Heart right ventricle (tissue), 16 donors: Measurements from ENCODE around the gene CCL14. TPM values are rescaled to one million over a fixed set of nuclear protein-coding genes. Genes with fewer than 3 reads are reported as not detected.

ENCODE experiments used
- ATAC-seq, 8 donors: fragments of 200-7000 bp; cut with Tn5 transposase; one replicate each; pipeline ENCODE4 v1.9.1; 2020; ENCODE audit warnings: mild to moderate bottlenecking in 8 of 8, moderate library complexity in 8 of 8, moderate number of reproducible peaks in 1 of 8
- DNase-seq, 2 donors: peaks; one replicate each; pipeline ENCODE4 v3.0.0-alpha.2; 2020
- H3K27ac ChIP-seq, 10 donors: fragments of 200-600 bp; sonication (generic) in 2 of 10; one replicate each; pipeline versions ENCODE4 v1.5.0 to v1.8.0; 2020 to 2022; ENCODE audit warnings: mild to moderate bottlenecking in 3 of 10
- H3K27me3 ChIP-seq, 7 donors: fragments of 200-600 bp; one replicate each; pipeline ENCODE4 v1.8.0; 2021 to 2022; ENCODE audit warnings: mild to moderate bottlenecking in 2 of 7
- H3K36me3 ChIP-seq, 9 donors: fragments of 200-600 bp; sonication (generic) in 1 of 9; one replicate each; pipeline versions ENCODE4 v1.5.0 to v1.8.0; 2020 to 2022; ENCODE audit warnings: mild to moderate bottlenecking in 2 of 9
- H3K4me1 ChIP-seq, 9 donors: fragments of 200-600 bp; sonication (generic) in 1 of 9; one replicate each; pipeline versions ENCODE4 v1.5.0 to v1.8.0; 2020 to 2022; ENCODE audit warnings: mild to moderate bottlenecking in 4 of 9
- H3K4me3 ChIP-seq, 10 donors: fragments of 200-600 bp; sonication (generic) in 2 of 10; one replicate each; pipeline versions ENCODE4 v1.5.0 to v1.8.0; 2020 to 2022; ENCODE audit warnings: mild to moderate bottlenecking in 7 of 10, moderate library complexity in 2 of 10
- H3K9me3 ChIP-seq, 11 donors: fragments of 200-600 bp in 10 of 11; sonication (generic) in 2 of 11; one replicate each; pipeline versions ENCODE4 v1.5.0 to v1.8.0; 2013 to 2022; ENCODE audit warnings: mild to moderate bottlenecking in 2 of 11, control low read depth in 1 of 11, moderate library complexity in 1 of 11
- WGBS, 2 donors: extraction: QIAGEN DNeasy Blood & Tissue Kit; methylation state at CpG; one replicate each; pipeline ENCODE4 v1.1.7; 2013; ENCODE audit warnings: inconsistent platforms in 1 of 2; 5-methylcytosine and 5-hydroxymethylcytosine counted together
- intact Hi-C, 10 donors: fragments of 100-400 bp; cut with DNase I; formaldehyde crosslinking; loops; one replicate each; pipeline versions ENCODE4 v1.11.1 to v1.14.2; 2022
- polyA plus RNA-seq, 2 donors: library from polyadenylated mRNA; stranded (reverse); fragments of 200-250 nt; gene quantifications; one replicate each; pipeline ENCODE4 v1.2.3, GENCODE V29; 2013
- total RNA-seq, 10 donors: library from RNA; stranded (reverse); fragmentation: NEBNext Ultra II Directional in 3 of 10; extraction: Animal tissue kit (Norgen Biotek cat#: 25700) in 3 of 10; gene quantifications; one replicate each; pipeline versions ENCODE4 v1.2.1 to v1.2.4, GENCODE V29; 2021 to 2023
- TF ChIP-seq, protein P1 (sequence below), 9 donors: fragments of 200-600 bp; sonication (generic) in 2 of 9; IDR thresholded peaks; one replicate each; pipeline versions ENCODE4 v1.5.0 to v1.8.0; 2021 to 2022; ENCODE audit warnings: antibody characterized with exemption in 9 of 9, mild to moderate bottlenecking in 5 of 9, moderate library complexity in 1 of 9
- donor health status: Arrhythmogenic right ventricular cardiomyopathy.
- donor health status: ischemic (EF 13 %, LVEDD 7.1; RV severe dilation, severe dysfunction).
- donor health status: healthy with polysubstance abuse.
- donor health status: DM: no; HTN: yes; CAD: no.
- donor health status: DM: no; HTN: no; CAD: no.
- donor health status: ischemic (EF 25% LVEDD 6.9; RV normal size, moderate dysfunction).
- donor health status: ischemic (EF 25% LVEDD 5.7; RV mildly dilated, moderate dysfunction).
- donor health status: healthy.
- donor health status: DM: yes; HTN: yes; CAD: no.
- donor health status: Ischemic cardiomyopathy.
- donor health status: ischemic (EF 35%, LVEDD 5.7; RV mildly dilated, moderate dysfunction).
- donor health status: nonischemic (EF 11% LVEDD 7.7; RV severe dilation, severe dysfunction).
- donor health status: DM: yes; HTN: yes; CAD: no.
- donor health status: PGD.
- donor health status: ischemic (EF 29% LVEDD 5.4; RV normal size, mild dysfunction).
- donor health status: nonischemic (EF 23%, LVEDD 6.1; RV moderate dilation, normal function).

Gene CCL14
- total and polyA plus RNA-seq, 12 donors: 1.0 to 77.3 (median 5.6) TPM

DNA sequence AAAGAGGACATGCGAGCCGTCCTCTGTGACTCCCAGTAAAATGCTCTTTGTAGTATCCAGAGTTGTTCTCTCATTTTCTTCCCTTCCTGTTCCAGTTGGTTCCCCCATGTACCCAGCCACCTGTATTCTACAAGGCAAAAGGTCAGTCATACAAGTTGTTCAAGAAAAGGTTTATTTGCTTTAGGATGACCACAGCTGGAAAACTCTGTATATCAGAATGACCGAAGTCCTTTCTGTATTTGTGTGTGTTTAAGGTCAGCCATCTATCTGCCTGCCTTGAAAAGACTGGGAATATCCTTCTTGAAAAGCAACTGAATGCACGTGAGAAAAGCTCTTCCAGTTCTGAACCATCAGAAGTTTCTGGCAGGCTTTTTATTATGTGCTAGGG lies 13.6 kb downstream of the CCL14 start:
- Histone ChIP-seq H3K27ac (peak overlapping the region in 5 of 10 donors; percentile 8 to 63 (median 12)), H3K36me3 (no peaks in the 10 kb centered on the region), H3K4me1 (peaks cover 0 to 43% (median 16%) of the 10 kb centered on the region in 9 donors), H3K27me3 (peaks cover 0 to 5% (median 0%) of the 10 kb centered on the region in 7 donors), H3K4me3 (no peak overlapping the region), H3K9me3 (no peaks in the 10 kb centered on the region)
- 76 to 83% methylated on average over 4 of the region's 4 CpGs for WGBS, 2 donors
- intact Hi-C loops: loop anchor here in 7 of 10 donors (5.0 to 10.0 kb wide), 5 partner anchors 92 to 509 kb away; partner anchors contain the start of gene CCL18 (in 1 of the 7)
- DNase-seq (no peak), ATAC-seq (no peak)
- TF ChIP-seq, protein P1, sequence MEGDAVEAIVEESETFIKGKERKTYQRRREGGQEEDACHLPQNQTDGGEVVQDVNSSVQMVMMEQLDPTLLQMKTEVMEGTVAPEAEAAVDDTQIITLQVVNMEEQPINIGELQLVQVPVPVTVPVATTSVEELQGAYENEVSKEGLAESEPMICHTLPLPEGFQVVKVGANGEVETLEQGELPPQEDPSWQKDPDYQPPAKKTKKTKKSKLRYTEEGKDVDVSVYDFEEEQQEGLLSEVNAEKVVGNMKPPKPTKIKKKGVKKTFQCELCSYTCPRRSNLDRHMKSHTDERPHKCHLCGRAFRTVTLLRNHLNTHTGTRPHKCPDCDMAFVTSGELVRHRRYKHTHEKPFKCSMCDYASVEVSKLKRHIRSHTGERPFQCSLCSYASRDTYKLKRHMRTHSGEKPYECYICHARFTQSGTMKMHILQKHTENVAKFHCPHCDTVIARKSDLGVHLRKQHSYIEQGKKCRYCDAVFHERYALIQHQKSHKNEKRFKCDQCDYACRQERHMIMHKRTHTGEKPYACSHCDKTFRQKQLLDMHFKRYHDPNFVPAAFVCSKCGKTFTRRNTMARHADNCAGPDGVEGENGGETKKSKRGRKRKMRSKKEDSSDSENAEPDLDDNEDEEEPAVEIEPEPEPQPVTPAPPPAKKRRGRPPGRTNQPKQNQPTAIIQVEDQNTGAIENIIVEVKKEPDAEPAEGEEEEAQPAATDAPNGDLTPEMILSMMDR (IDR thresholded peaks at IDR 0.05): no peak

DNA sequence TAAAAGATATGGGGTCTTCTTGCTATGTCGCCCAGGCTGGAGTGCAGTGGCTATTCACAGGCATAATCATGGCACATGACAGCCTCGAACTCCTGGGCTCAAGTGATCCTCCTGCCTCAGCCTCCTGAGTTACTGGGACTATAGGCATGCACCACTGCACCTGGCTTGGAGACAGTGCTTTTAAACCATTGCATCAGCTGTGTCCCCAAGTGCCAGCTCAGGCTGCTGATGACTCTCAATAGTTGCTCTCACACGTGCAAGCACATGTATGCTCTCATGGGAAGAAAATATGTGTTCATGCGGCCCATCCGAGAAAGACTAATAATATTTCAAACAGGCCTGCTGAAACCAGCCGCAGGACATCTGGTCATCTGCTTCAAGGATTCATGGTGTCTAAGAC lies 14.0 kb downstream of the CCL14 start:
- ATAC-seq (no peak), DNase-seq (no peak)
- no peaks in the 10 kb centered on the region for H3K9me3 ChIP-seq
- H3K27me3 ChIP-seq: peaks cover 0 to 5% (median 0%) of the 10 kb centered on the region in 7 donors
- no peak overlapping the region for H3K4me3 ChIP-seq
- 81 to 88% methylated on average over 6 of the region's 6 CpGs for WGBS, 2 donors
- H3K36me3 ChIP-seq: no peaks in the 10 kb centered on the region
- TF ChIP-seq, protein P1 (IDR thresholded peaks at IDR 0.05): no peak
- peaks cover 0 to 43% (median 16%) of the 10 kb centered on the region in 9 donors for H3K4me1 ChIP-seq
- peak overlapping the region in 3 of 10 donors; percentile 12 to 63 (median 38) for H3K27ac ChIP-seq
- intact Hi-C loops: loop anchor here in 7 of 10 donors (5.0 to 10.0 kb wide), 5 partner anchors 92 to 510 kb away; partner anchors contain the start of gene CCL18 (in 1 of the 7)

DNA sequence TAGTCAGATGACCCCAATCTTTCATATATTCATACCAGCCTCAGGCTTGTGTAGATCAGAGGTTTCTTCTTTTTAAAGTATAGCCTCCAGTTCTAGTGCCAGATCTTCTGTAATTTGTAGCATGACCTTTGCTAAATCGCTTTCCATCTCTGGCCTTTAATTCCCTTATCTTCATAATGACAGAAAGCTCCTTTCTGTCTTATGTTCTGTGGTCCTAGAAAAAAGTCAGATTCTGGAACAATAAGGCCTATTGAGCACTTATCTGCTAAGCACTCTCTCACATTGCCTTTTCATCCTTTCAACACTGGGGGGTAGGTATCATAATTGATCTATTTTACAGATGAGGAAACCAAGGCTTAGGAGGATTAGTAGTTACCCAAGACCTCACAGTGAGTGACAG lies 14.5 kb downstream of the CCL14 start:
- H3K27ac ChIP-seq: no peak overlapping the region
- 78 to 81% methylated on average over 1 of the region's 1 CpG for WGBS, 2 donors
- peaks cover 0 to 3% (median 0%) of the 10 kb centered on the region in 7 donors for H3K27me3 ChIP-seq

DNA sequence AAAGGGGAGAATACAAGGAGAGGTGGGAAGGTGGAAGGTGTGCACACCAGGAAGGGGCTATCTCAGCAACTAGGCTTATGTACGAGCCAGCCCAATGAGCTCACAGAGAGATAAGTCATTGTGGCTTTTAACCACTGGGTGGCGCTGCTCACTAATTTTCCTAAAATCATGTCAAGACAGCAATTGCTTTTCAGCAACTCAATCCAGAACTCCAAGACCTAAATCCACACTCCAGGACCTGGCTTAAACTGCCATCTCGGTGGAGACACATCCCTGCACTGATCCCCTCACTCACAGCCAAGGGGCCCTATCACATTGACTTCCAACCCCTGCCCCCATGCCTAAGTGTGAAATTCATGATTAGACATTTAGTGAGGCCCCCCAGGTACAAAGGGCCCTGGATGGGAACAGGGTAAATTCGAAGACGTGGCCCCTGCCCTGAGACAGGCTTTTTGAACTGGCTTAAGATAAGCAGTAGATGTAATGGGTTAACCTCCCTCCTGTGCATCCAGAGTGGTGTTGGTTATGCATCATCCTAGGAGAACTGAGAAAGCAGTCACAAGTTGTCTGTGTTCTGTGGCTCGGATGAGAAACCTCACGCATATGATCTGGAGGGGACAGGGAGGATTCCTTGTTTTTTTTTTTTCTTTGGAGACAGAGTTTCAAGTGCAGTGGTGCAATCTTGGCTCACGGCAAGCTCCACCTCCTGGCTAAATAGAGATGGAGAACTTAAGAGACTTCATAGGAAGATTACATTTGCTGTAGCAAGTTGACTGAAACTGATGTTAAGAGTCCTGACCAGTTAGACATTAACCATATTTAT lies 16.8 kb downstream of the CCL14 start:
- Histone ChIP-seq H3K36me3 (no peaks in the 10 kb centered on the region), H3K4me3 (no peak overlapping the region), H3K4me1 (peaks cover 0 to 28% (median 14%) of the 10 kb centered on the region in 9 donors), H3K27ac (no peak overlapping the region), H3K27me3 (no peaks in the 10 kb centered on the region), H3K9me3 (no peaks in the 10 kb centered on the region)
- WGBS, 2 donors: 36 to 38% methylated on average over 8 of the region's 8 CpGs
- peak; percentile 59 to 78 (median 74) for ATAC-seq
- TF ChIP-seq, protein P1 (IDR thresholded peaks at IDR 0.05): peak; percentile 77 to 90 (median 86)
- intact Hi-C loops: loop anchor here (1.0 to 10.0 kb wide), 12 partner anchors 95 to 517 kb away; partner anchors contain the start of genes CCL18 (in 1 of the 10) and ZNHIT3 (in 1 of the 10)
- DNase-seq: peak; percentile 29 to 79

More for the DNA sequence above, 14.5 kb downstream of the CCL14 start:
- H3K4me1 ChIP-seq: peaks cover 0 to 43% (median 16%) of the 10 kb centered on the region in 9 donors
- H3K36me3 ChIP-seq: no peaks in the 10 kb centered on the region
- TF ChIP-seq, protein P1 (IDR thresholded peaks at IDR 0.05): no peak
- no peak for ATAC-seq
- no peaks in the 10 kb centered on the region for H3K9me3 ChIP-seq
- DNase-seq: no peak
- intact Hi-C loops: loop anchor here in 7 of 10 donors (5.0 to 10.0 kb wide), 5 partner anchors 93 to 510 kb away; partner anchors contain the start of gene CCL18 (in 1 of the 7)
- H3K4me3 ChIP-seq: no peak overlapping the region
